Activated T-cell treated with anti-CD3 and anti-CD28 coated beads, Interleukin-2, amount 50 U/mL, for 24 hours (primary cell): ENCODE data around the gene OPHN1.
"Not testable (repeated sequence)": the region's sequence is repeated elsewhere in the genome, so short reads cannot be mapped to it uniquely, and the experiment has no call there.

Experiments used
- DNase-seq: peaks from one replicate; pipeline ENCODE4 v3.0.0-alpha.2; 2020
- H3K27ac Mint-ChIP-seq: 2 replicates; pipeline ENCODE4 v1.8.0; 2020; ENCODE audit warnings: mild to moderate bottlenecking, mixed read lengths
- H3K27me3 Mint-ChIP-seq: 2 replicates; pipeline ENCODE4 v1.8.0; 2020; ENCODE audit warnings: mixed read lengths
- H3K36me3 Mint-ChIP-seq: 2 replicates; pipeline ENCODE4 v1.8.0; 2020; ENCODE audit warnings: low read depth, mixed read lengths
- H3K4me1 Mint-ChIP-seq: 2 replicates; pipeline ENCODE4 v1.8.0; 2020; ENCODE audit warnings: low read depth, mixed read lengths
- H3K4me3 Mint-ChIP-seq: 2 replicates; pipeline ENCODE4 v1.8.0; 2020; ENCODE audit warnings: mild to moderate bottlenecking, moderate library complexity, mixed read lengths
- H3K9me3 Mint-ChIP-seq: 2 replicates; pipeline ENCODE4 v1.8.0; 2020; ENCODE audit warnings: mixed read lengths

OPHN1 gene

DNA sequence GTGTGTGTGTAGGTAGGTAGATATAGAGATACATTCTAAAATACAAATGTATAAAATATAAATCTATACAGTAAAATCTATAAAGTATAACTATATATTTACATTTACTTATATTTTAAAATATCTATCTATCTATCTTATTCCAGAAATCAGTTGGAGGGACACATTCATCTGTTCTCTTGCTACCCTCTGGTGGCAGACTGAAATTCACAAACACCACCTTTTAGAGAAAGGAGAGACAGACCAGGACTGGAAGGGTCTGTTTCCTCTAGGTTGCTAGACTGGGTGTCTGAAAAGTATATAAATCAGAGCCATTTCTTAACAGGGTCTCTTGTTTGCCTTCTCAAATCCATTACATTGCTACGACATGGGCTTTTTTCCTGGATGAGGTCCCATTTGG, 343.0 kb downstream of the OPHN1 start:
- Mint-ChIP-seq H3K36me3 (no peaks in the 10 kb centered on the region), H3K4me3 (no peak overlapping the region), H3K27ac (no peak overlapping the region), H3K4me1 (no peaks in the 10 kb centered on the region), H3K27me3 (peaks cover 42% of the 10 kb centered on the region), H3K9me3 (no peaks in the 10 kb centered on the region)
- no peak for DNase-seq

GRCh38 chrX:68087526-68087925, 345.8 kb downstream of the OPHN1 start:
- Mint-ChIP-seq H3K27ac (no peak overlapping the region), H3K4me1 (no peaks in the 10 kb centered on the region), H3K27me3 (peaks cover 39% of the 10 kb centered on the region), H3K9me3 (no peaks in the 10 kb centered on the region), H3K36me3 (no peaks in the 10 kb centered on the region), H3K4me3 (no peak overlapping the region)
- DNase-seq: no peak

- Mint-ChIP-seq H3K36me3 (no peaks in the 10 kb centered on the region), H3K27me3 (peaks cover 41% of the 10 kb centered on the region), H3K4me3 (no peak overlapping the region), H3K27ac (no peak overlapping the region), H3K9me3 (no peaks in the 10 kb centered on the region), H3K4me1 (no peaks in the 10 kb centered on the region)
- DNase-seq: no peak
Measured at GRCh38 chrX:68086709-68087108, 346.6 kb downstream of the OPHN1 start.

DNA sequence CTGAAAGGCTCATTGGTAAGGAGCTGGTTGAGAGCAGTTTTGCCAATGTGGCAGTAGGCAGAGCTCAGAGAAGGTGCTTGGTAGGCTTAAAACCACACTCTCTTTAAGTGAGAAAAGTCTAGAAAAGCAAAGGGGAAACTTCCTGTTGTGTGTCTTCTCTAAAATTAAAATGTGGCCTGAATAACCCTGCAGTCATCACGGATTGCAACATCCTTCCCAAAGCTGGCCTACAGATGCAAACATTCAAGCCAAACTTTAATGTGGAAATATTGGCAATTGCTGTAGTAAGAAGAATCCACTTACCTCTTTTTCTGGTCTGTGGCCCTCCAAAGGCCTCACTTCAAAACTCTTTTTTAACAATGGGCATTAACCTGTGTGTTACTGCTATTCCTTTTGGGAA, 348.5 kb downstream of the OPHN1 start:
- DNase-seq: no peak
- Mint-ChIP-seq H3K9me3 (no peaks in the 10 kb centered on the region), H3K27me3 (peaks cover 37% of the 10 kb centered on the region), H3K27ac (no peak overlapping the region), H3K4me3 (no peak overlapping the region), H3K4me1 (no peaks in the 10 kb centered on the region), H3K36me3 (no peaks in the 10 kb centered on the region)

GRCh38 chrX:68083510-68083909, 349.8 kb downstream of the OPHN1 start:
- no peak overlapping the region for H3K4me3 Mint-ChIP-seq
- H3K36me3 Mint-ChIP-seq: no peaks in the 10 kb centered on the region
- H3K9me3 Mint-ChIP-seq: no peaks in the 10 kb centered on the region
- H3K4me1 Mint-ChIP-seq: no peaks in the 10 kb centered on the region
- no peak overlapping the region for H3K27ac Mint-ChIP-seq
- H3K27me3 Mint-ChIP-seq: peaks cover 37% of the 10 kb centered on the region
- no peak for DNase-seq

DNA sequence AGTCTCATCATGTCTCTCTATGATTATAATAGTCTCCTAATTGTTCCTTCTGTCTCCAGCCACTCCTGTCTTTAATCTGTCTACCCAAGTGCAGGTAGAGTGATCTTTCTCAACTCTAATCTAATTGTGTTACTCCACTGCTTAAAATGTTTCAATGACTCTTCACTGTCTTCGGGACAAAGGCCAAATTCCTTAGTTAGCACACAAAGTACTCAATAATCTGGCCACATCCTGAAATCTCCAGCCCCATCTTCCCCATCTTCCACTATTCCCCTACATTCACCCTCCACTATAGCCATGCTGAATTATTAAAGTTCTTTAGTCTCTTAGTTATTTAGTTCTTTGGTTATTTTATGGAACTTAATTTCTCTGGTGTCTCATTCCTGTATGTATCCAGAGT, 353.3 kb downstream of the OPHN1 start:
- Mint-ChIP-seq H3K4me1 (no peaks in the 10 kb centered on the region), H3K9me3 (no peaks in the 10 kb centered on the region), H3K27me3 (peaks cover 29% of the 10 kb centered on the region), H3K36me3 (no peaks in the 10 kb centered on the region), H3K27ac (no peak overlapping the region), H3K4me3 (no peak overlapping the region)
- no peak for DNase-seq

- H3K36me3 Mint-ChIP-seq, DNase-seq, H3K4me3 Mint-ChIP-seq, H3K9me3 Mint-ChIP-seq, H3K27ac Mint-ChIP-seq, H3K4me1 Mint-ChIP-seq: not testable (repeated sequence)
- H3K27me3 Mint-ChIP-seq: peaks cover 40% of the 10 kb centered on the region
Measured at GRCh38 chrX:68078801-68079200, 354.5 kb downstream of the OPHN1 start.

DNA sequence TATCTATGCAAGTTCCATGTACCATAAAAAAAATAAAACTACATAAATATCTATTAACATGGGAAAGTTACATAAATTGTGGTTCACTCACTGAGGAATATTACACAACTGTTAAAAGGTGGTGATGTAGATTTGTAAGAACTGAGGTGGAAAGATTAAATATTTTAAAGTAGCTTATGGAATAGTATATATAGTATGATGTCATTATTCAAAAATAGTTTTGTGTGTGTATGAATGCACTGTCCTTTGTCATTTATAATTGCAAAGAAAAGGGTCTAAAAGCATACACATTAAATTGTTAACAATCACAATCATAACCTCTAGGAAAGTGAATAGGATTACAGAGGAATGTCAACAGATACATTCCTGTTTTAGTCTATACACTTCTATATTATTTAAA, 355.9 kb downstream of the OPHN1 start:
- H3K36me3 Mint-ChIP-seq: no peaks in the 10 kb centered on the region
- H3K27ac Mint-ChIP-seq: no peak overlapping the region
- H3K9me3 Mint-ChIP-seq: no peaks in the 10 kb centered on the region
- no peaks in the 10 kb centered on the region for H3K4me1 Mint-ChIP-seq
- no peak overlapping the region for H3K4me3 Mint-ChIP-seq
- peaks cover 47% of the 10 kb centered on the region for H3K27me3 Mint-ChIP-seq
- DNase-seq: no peak

GRCh38 chrX:68072041-68072440, 361.3 kb downstream of the OPHN1 start:
- Mint-ChIP-seq H3K36me3 (no peaks in the 10 kb centered on the region), H3K4me1 (no peaks in the 10 kb centered on the region), H3K9me3 (no peaks in the 10 kb centered on the region), H3K27me3 (peaks cover 34% of the 10 kb centered on the region), H3K4me3 (no peak overlapping the region), H3K27ac (no peak overlapping the region)
- DNase-seq: no peak

GRCh38 chrX:68070119-68070518, 363.2 kb downstream of the OPHN1 start:
- not testable (repeated sequence) for DNase-seq, H3K9me3 Mint-ChIP-seq, H3K4me3 Mint-ChIP-seq, H3K4me1 Mint-ChIP-seq, H3K36me3 Mint-ChIP-seq, H3K27ac Mint-ChIP-seq
- H3K27me3 Mint-ChIP-seq: peaks cover 44% of the 10 kb centered on the region

DNA sequence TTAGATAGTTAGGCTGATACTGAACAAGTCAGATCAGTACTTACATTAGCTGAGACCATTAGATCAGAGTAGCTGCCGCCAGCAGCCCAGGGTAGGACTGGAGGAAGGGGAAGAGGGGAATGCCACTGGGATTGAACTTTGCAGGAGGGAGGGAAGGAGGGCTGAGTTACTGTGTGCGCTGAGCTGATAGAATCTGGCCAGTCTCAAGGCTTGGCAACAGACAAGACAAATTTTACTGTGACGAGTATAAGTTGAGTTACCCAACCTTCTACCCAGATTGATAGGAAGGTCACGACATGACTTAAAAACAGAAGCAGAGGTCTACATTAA, 372.1 kb downstream of the OPHN1 start:
- DNase-seq: no peak
- H3K4me1 Mint-ChIP-seq: no peaks in the 10 kb centered on the region
- H3K4me3 Mint-ChIP-seq: no peak overlapping the region
- no peaks in the 10 kb centered on the region for H3K9me3 Mint-ChIP-seq
- H3K36me3 Mint-ChIP-seq: no peaks in the 10 kb centered on the region
- no peak overlapping the region for H3K27ac Mint-ChIP-seq
- H3K27me3 Mint-ChIP-seq: peaks cover 27% of the 10 kb centered on the region

DNA sequence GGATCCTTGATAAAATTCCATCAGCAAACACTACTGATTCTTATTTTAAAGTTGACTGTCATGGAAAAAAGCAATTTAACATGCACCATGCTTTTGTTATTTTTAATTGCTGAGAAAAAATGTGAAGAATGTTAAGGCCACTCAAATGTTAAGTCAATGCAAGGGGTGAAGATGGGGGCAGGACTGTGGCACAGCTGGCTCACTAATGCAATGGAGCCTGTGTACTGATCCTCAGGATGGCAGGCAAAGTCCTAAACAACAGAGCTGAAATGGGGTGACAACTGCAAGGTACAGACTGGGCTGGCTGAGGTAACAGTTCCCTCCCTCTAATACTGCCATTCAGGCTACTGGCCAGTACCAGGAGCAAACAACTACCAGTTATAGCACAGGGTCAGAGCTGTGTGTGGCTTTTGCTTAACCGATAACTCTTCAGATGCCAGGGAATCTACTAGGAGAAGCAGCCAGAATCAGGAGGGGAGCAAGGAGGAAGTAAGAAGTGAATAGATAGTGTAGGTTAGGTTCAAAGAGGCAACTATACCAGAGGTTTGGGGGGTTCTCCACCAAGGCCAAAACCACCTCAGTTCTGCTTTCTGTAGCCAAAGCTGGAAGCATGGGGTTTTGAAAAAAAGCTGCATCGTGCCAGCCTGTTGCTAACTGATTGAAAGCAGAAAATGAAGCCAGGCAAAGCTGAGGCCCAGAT, 372.6 kb downstream of the OPHN1 start:
- H3K9me3 Mint-ChIP-seq: no peaks in the 10 kb centered on the region
- no peaks in the 10 kb centered on the region for H3K4me1 Mint-ChIP-seq
- no peak for DNase-seq
- no peaks in the 10 kb centered on the region for H3K36me3 Mint-ChIP-seq
- no peak overlapping the region for H3K27ac Mint-ChIP-seq
- H3K4me3 Mint-ChIP-seq: no peak overlapping the region
- H3K27me3 Mint-ChIP-seq: peaks cover 22% of the 10 kb centered on the region

GRCh38 chrX:68059469-68059868, 373.8 kb downstream of the OPHN1 start:
- DNase-seq: no peak
- no peaks in the 10 kb centered on the region for H3K9me3 Mint-ChIP-seq
- peaks cover 14% of the 10 kb centered on the region for H3K27me3 Mint-ChIP-seq
- H3K4me1 Mint-ChIP-seq: no peaks in the 10 kb centered on the region
- no peaks in the 10 kb centered on the region for H3K36me3 Mint-ChIP-seq
- H3K27ac Mint-ChIP-seq: no peak overlapping the region
- no peak overlapping the region for H3K4me3 Mint-ChIP-seq

DNA sequence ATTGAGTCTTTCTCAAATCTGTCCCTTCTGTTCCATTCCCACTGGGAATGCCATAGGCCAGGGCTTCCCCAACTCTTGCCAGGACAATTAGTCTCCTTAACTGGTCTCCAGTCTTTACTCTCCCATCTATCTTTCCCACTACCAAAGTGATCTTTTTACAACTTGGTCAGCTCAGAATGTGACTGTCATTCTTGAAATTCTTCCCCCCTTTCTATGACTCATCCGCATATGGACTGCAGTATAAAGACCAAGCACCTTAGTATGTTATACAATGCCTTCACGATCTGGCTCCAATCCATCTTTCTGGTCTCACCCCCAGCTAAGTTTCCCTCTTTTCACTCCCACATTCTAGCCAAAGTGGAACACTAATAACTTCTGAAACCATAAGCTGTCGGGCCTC, 383.8 kb downstream of the OPHN1 start:
- no peaks in the 10 kb centered on the region for H3K36me3 Mint-ChIP-seq
- no peak overlapping the region for H3K27ac Mint-ChIP-seq
- H3K4me3 Mint-ChIP-seq: no peak overlapping the region
- H3K4me1 Mint-ChIP-seq: no peaks in the 10 kb centered on the region
- no peak for DNase-seq
- no peaks in the 10 kb centered on the region for H3K9me3 Mint-ChIP-seq
- peaks cover 19% of the 10 kb centered on the region for H3K27me3 Mint-ChIP-seq

DNA sequence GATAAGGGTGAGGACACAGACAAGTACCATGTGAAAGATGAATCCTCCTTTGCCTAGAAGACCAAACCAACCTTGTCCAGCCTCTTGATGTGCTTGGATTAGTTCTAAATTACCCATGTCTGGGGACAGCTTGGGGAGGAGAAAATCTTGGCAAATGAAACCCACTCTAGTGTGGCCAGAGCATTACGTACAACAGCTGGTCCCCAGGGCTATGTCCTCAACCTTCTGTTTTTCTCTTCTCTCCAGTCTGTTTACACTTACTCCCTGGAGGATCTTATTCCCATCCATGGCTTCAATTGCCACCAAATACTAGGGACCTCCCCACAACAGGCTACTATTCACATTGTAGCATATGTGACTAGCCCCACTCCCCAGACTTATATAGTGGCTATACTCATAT, 384.5 kb downstream of the OPHN1 start:
- no peak for DNase-seq
- Mint-ChIP-seq H3K9me3 (no peaks in the 10 kb centered on the region), H3K36me3 (no peaks in the 10 kb centered on the region), H3K4me1 (no peaks in the 10 kb centered on the region), H3K4me3 (no peak overlapping the region), H3K27me3 (peaks cover 22% of the 10 kb centered on the region), H3K27ac (no peak overlapping the region)

DNA sequence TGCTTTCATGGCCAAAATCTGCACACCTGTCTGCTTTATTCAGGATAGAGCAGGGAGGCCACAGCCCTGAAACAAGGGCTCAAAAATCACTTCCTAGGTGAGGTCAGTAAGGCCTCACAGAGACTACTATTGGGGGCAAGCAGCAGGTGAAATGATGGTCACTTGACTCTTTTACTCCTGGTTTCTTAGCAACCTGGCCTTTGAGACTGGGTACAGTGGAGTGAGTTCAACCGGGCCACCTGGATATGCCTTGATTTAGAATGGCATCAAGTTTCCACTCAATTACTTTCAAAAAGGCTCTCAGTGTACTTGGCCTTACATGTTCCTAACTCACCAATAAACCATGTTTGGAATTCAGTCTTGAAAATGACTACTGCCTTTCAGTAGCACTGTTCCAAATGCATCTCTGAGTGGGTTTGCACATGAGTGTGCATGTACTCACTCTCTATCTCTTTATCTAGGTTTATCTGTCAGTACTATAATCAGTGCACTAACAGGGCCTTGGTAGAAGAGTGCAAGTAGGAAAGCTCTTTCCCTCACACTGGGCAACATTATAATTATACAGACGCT, 388.2 kb downstream of the OPHN1 start:
- Mint-ChIP-seq H3K4me3 (no peak overlapping the region), H3K36me3 (no peaks in the 10 kb centered on the region), H3K27me3 (peaks cover 20% of the 10 kb centered on the region), H3K27ac (no peak overlapping the region), H3K9me3 (no peaks in the 10 kb centered on the region), H3K4me1 (no peaks in the 10 kb centered on the region)
- DNase-seq: no peak
